ENCODE measurements around the gene AP2M1.
"Not testable (repeated sequence)": the region's sequence is repeated elsewhere in the genome, so short reads cannot be mapped to it uniquely, and the experiment has no call there.

Gene AP2M1

DNA sequence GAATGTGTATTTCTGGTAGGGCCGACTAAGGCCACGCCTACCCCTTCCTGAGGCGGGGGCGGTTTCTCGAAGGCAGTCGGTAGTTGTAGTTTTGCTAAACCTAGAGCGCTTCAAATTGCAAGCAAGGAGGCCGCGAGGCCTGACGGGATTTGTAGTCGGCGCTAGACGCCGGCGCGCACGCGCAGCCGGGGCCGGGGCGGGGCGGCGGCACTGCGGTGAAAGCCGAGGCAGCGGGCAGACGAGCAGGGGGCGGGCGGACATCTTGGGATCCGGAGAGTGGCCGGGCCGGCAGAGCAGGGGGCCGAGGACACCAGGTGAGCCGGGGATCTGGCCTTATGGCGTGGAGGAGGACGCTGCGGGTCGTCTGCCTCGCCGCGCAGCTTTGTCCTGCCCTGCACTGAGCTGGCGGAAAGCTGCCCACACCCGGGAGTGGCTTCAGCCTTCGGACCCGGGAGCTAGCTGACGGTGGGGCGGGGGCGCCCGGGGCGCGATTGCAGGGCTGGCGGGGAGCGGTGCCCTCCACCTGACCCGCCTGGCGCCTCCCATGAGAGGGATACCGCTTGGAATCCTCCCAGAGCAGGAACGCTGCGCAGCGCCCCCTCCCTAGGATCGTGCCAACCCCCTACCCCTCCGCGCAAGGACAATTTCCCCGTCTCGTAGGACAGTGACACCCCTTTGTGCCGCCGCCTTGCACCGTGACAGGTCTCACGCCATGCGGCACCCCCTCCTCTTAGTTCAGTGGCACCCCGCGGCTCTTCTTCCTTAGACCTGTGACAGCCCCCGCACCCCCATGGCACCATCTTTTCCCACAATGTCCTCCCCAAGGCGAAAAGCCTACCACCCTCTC, at the start of gene AP2M1:
AP2M1 (plus strand) TSS at position 210 of the 847 bp plus-strand sequence. CDS start 2,139 bp downstream, outside the sequence.
- DNase-seq: peak; percentile 98

DNA sequence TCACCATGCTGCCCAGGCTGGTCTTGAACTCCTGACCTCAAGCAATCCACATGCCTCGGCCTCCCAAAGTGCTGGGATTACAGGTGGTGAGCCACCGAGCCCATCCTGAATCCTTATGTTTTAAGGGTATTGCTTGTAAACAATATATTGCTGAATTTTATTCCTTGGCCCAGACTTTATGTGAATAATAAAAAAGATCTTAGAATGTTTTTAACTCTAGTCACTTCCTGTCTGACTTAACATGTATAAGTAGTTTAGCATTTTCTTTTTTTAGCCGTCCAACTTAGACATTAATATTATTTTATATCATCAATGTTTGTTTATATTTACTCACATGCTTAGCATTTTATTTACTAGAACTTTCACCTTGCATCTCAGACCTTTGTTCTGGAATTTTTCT, 48.6 kb upstream of the AP2M1 start:
- DNase-seq: no peak

DNA sequence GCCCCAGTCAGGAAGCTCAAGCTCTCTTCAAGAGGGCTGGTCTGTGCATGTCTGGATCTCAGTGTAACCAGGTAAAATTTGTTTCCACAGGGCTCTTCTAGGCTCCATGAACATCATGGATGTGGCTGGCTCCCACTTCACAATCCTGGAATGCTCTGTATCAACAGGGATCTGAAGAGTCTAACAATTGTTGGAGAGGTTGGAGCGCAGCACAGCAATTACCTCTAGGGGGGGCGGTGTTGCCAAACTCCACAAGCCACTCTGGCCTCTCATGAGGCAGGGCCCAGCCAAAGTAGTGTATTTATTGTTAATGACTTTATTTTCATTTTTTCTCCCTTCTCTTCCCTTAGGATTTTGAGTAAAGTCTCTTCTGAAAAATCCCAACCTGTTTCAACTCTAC, 45.6 kb upstream of the AP2M1 start:
- no peak for DNase-seq

DNA sequence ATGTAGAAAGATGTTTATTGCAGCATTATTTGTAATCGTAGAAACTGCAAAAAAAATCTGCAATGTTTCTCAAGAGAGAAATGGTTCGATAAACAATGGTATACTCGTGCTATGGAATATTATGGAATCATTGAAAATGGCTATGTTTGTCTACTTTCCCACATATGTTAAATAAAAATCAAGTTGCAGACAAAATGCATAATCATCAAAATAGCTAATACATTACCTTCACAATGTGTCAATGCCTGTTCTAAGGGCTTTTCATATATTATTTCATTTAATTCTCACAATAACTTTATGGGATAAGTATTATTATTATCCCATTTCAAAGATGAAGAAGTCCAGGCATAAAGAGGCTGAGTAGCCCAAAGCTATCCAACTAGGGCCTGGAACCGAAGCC, 41.7 kb upstream of the AP2M1 start:
- no peak for DNase-seq

DNA sequence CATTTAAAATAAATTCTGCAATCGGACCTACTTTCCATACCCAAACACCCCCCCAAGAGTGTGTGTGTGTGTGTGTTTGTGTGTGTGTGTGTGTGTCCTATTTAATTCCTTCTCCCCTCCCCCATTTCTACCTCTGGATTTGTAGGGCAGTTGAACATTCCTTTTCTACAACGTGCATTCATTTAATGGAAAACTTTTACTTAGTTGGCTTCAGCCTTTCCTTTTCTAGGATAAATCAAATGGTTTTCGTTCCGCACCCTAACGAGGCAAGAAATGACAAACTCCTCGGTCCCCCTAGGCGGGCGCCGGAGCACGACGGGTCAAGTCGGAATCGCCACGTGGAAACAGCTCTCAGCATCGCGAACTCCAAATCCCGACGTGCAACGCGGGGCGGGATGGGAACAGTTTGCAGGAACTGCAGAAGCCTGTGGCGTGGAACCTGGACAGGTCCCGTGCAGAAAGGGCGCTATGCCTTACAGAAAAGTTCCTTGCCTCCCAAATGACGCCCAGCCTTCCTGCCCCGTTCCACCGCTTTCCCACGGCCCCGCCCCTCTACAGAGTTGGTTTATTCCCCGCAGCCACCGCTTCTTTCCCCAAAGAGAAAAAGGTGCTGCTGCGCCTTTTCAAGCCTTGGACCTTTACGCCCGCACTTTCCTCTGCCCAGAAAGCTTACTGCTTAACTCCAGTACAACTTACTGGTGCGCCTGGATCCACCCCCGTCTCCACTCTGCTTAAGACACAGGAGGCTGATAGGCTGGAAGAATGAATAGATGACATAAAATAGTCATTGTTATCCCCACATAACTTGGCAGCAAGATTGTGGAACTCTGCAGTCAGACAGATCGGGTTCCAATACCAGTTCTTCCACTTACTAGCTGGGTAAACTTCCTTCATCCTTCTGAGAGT, 40.6 kb upstream of the AP2M1 start:
- DNase-seq: peak; percentile 84

DNA sequence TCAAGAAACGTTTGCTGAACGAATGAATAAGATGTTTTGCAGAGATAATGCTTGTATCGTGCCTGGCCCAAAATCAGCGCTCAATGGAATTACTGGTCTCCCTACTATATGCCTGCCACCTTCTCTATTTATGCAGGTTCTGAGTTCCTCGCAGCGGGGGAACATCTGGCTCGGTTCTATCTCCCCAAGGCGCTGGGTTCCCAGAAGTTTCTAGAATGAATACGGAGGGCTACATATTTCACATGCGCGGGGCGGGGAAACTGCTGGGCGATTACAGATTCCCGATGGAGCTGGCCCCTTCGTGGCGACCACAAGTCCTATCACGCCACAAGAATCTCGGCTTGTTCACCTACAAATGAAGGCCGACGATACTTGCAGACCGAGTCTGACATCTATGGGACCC, 39.9 kb upstream of the AP2M1 start:
- no peak for DNase-seq

DNA sequence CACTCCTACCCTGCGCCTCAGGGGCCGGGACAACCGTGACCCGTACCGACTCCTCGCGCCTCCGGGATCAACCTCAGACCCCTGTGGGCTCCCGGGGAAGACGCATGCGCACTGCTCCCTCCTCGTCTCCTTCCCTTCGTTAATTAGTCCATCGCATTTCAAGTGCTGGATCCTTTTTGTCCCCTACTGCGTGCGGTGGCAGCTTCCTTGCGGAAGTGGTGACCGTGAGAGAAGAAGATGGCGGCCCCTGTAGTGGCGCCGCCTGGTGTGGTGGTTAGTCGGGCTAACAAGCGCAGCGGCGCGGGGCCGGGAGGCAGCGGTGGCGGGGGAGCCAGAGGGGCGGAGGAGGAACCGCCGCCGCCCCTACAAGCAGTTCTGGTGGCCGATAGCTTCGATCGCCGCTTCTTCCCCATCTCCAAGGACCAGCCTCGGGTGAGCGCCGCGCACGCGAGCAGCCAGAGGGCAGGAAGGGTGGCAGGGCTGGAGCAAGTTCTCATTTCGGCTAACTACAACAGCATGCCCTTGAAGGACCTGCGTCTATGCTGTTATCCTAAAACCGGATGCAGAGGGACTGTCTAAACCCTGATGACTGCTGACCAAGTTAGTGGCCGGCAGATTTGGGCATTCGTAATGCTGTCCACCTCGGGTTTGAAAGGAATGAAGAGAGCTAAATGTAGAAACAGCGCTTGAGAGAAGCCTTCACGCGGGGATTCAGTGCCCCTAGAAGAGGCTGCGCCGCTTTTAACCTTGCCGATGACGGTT, 39.3 kb upstream of the AP2M1 start, which contains the start of gene EIF2B5:
EIF2B5 (plus strand) TSS at position 210 of the 762 bp plus-strand sequence; CDS start at position 238, 28 bp downstream.
- DNase-seq: peak; percentile 93

DNA sequence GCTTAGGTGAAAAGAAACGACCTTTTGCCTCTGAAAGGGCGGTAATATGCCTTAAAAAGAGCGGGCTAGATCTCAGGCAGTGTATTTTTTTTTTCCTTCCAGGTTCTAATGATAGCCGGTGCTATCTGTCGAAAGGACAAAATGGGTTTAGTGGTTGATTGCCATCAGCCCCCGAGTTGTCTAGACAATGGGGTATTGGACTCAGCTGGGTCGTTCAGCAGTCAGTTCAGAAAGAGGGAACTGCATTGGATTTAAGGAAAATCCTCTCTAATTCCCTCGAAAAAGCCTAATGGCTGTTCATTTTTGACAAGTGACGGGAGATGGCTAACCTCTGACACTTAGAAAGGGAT, 38.8 kb upstream of the AP2M1 start:
- DNase-seq: no peak

DNA sequence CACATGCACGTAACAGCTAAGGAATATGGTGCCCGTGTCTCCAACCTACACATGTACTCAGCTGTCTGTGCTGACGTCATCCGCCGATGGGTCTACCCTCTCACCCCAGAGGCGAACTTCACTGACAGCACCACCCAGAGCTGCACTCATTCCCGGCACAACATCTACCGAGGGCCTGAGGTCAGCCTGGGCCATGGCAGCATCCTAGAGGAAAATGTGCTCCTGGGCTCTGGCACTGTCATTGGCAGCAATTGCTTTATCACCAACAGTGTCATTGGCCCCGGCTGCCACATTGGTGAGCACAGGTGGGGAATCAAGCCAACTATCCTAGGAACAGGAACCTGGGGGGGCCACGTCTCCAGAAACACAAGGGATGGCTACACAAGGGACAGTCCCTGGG, 34.2 kb upstream of the AP2M1 start:
- DNase-seq: no peak

DNA sequence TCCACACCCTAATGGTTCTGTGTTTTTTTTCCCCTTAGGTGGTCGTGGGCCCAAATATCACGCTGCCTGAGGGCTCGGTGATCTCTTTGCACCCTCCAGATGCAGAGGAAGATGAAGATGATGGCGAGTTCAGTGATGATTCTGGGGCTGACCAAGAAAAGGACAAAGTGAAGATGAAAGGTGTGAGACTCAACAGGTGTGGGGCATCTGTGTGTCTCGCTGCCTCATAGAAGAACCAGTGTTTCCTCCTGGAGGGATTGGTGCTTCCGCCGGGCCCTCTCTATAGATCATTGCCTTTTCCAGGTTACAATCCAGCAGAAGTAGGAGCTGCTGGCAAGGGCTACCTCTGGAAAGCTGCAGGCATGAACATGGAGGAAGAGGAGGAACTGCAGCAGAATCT, 32.5 kb upstream of the AP2M1 start:
- no peak for DNase-seq

DNA sequence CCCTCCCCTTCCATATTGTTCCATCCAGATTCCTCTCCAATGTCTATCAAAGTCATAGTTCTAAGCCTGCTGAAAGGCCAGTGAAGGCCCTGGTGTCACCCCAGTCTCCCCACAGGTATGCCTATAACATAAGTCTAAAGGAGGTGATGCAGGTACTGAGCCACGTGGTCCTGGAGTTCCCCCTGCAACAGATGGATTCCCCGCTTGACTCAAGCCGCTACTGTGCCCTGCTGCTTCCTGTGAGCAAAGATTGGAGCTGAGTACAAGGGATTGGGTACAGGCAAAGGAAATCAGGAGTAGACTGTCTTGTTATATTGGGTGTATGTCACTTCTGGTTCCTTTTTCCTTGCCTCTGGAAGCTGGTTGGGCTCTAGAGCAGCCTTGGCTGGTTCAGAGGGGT, 31.3 kb upstream of the AP2M1 start:
- DNase-seq: no peak

DNA sequence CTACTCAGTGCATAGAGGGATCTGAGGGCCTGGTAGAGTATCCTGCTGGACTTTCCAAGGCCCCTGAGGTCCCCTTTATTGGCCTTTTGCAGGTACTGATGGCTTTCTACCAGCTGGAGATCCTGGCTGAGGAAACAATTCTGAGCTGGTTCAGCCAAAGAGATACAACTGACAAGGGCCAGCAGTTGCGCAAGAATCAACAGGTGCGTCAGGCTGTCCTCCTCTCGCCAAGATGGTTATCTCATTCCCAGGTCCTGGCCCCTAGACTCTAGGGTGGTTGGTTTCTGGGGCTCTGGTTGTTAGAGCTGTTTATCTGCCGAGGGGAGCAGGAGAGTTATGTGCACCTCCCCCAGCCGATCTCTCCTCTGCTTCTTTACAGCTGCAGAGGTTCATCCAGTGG, 30.1 kb upstream of the AP2M1 start:
- no peak for DNase-seq

DNA sequence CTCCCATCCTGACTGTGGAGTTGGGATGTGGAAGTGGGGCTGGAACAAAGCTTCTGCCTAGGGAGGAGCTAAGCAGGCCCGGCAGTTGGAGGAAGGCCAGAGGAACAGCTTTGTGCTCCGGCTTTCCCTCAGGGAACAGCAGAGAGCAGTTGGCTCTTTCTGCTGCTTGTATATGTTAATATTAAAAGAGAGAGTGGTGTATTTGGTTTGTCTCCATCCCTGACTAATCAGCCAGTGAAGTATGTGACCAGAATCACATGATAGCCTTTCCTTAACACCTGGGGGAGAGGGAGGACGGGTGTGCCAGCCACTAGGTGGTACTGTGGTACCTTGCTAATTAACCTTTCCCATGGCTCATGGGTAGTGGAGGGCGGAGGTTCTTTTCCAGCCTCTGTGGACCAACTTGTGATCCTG, 29.5 kb upstream of the AP2M1 start:
- DNase-seq: no peak

DNA sequence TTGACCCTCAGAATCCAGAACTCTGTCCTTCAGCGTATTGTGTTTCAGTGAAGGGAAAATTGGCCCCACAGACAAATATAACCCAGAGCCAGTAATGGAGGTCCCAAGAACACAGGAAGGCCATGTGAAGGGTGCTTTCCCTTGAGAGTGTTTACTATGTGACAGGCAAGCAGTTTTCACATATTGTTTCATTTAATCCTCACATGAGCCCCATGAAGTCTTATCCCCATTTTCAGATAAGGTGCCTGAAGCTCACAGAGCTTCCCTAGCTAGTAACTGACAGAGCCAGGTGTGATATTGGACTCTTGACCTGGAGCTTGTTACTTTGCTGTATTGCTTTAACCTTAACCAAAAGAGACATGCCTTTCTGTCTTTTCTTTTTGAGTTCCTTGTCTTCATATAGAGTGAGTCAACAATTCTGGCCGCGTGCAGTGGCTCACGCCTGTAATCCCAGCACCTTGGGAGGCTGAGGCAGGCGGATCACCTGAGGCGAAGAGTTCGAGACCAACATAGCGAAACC, 28.8 kb upstream of the AP2M1 start:
- no peak for DNase-seq

DNA sequence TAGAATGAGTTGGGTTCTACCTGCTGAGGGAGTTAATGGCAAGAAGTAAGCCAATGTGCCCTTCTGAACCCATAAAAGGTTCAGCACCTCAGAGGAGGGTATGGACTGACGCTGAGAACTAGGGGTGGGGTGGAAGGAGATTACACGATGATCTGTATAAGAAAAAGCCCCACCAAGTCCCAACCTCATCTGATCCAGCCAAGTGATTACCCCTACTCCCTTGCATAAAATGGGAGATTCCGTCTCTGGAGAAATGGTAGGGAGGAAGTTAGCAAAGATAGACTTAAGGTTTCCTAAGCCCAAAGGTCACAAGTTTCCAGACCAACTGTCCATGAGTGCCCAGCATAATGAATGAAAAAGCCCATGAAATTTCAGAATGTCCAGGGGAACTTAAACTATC, 26.6 kb upstream of the AP2M1 start:
- no peak for DNase-seq

DNA sequence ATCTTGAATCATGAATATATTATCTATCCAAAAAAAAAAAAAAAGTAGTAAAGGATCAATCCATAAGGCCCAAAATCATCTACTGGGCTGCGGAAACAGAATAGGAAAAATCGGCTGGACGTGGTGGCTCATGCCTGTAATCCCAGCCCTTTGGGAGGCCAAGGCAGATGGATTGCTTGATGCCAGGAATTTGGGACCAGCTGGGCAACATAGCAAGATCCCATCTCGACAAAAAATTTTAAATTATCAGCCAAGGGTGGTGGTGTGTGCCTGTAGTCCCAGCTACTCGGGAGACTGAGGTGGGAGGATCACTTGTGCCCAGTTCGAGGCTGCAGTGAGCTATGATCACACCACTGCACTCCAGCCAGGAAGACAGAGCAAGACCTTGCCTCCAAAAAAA, 25.5 kb upstream of the AP2M1 start:
- DNase-seq: no peak

DNA sequence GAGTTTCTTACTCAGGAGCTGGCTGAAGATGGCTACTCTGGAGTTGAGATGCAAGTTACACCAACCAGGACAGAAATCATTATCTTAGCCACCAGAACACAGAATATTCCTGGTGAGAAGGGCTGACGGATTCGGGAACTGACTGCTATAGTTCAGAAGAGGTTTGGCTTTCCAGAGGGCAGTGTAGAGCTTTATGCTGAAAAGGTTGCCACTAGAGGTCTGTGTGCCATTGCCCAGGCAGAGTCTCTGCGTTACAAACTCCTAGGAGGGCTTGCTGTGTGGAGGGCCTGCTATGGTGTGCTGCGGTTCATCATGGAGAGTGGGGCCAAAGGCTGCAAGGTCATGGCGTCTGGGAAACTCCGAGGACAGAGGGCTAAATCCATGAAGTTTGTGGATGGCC, 24.9 kb upstream of the AP2M1 start:
- DNase-seq: not testable (repeated sequence)

DNA sequence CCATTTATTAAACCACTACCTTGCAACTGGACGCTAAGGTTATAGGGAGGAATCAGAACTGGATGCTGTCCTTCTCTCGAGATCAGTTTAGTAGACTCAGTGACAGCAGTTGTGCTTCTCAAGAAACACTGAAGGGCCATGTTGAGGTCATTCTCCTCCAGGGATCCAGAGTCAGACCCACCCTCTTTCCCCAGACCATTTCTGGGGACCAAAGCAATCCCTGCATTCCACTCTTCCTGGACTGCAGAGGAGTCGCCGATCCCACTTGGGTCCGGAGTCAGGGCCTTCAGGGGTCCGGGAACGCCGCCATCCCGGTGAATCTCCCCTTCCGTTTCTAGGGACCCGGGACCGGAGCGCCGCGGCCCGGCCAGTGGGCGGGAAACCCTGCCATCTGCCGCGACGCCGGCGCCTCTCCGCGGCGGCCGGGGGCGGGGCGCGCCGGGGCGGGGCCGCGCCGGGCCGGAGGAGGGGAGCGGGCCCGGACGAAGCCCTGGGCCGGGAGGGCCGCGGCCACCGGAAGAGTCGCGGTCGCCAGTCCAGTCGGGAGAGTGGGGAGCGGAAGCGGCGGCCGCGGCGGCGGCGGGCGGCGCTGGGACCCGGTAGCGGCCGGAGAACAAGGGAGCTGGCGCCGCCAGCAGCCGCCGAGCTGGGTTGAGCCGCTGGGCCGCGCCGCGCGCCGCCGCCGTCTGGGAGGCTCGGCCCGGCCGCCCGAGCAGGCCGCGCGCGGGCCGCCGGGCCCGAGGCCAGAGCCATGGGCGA, 19.6 kb upstream of the AP2M1 start, which contains the start of gene DVL3:
DVL3 (plus strand) TSS at position 493 of the 759 bp plus-strand sequence; CDS start at position 752, 259 bp downstream.
- peak; percentile 79 for DNase-seq

DNA sequence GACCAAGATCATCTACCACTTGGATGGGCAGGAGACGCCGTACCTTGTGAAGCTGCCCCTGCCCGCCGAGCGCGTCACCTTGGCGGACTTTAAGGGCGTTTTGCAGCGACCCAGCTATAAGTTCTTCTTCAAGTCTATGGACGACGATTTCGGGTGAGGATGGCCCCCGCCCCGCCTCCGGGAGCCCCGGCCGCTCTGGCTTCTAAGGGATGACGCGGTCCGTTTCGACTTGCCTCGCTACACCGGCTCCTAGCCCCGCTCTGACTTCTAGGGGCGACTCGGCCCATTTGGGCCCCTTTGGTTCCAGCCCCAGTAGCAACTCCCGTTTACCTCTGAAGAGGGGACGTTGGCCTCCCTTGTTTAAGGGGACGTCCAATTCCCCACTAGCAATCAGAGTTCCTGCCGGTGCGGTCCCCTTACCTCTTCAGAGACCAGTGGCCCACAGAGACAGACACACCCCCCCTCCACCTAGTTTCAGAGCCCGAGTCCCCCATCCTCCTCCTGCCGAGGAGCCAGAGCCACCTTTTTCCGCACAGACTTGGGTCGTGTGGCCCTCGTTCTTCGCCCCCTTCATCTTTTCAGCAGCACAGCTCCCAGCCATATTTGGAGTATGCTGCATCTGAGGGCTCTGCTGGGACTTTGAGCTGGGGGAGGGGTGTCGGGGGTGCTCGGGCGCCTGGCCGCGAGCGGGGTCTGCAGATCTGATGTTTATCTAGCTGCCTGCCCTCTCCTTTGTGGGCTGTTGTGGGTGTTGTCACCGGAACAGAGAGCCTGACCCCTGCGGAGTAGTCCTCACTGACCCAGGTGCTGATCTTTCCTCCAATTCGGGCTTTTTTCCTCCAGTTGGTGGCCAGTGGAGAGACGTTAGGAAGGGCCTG, 18.8 kb upstream of the AP2M1 start:
- peak; percentile 78 for DNase-seq

DNA sequence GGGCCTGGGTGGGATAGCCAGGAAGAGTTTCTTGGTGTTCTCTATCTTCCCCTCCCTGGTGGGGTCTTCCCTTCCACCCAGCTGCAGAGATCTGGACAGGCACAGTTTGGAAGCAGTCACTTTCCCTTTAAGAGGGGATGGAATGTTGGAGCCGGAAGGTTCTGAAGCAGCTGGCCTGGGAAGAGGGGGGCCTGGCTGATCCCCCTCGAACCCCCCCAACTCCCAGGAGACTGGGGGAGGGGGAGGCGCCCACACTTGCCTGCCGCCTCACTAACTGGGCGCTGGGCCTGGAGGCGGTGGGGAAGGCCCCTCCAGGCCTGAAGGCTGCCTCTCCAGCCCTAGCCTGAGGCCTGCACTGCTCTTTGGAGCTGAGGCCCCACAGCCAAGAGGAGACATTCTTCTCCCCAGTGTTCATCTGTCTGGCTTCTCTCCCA, 18.1 kb upstream of the AP2M1 start:
- no peak for DNase-seq

DNA sequence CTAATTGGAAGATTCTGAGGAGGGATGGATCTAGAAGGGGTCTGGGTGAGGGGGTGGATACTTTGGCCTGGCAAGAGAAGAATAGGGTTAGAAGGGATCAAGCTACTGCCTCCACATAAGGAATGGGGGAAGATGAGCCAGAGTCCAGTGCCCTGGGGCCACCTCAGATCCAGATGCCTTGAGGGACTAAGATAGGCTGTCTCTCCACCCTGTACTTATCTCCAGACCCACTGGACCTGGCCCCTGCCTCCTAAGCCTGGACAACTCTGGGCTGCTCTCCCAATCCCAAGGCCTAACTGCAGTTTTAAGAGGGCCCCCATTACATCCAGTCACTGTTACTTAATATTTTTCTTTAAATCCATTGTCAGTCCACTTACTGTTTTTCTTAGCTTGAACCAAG, 17.4 kb upstream of the AP2M1 start:
- no peak for DNase-seq

All from activated CD8-positive, alpha-beta memory T cell treated with anti-CD3 and anti-CD28 coated beads for 24 hours (primary cell).